Stimulated activated CD8-positive, alpha-beta memory T cell treated with anti-CD3 and anti-CD28 coated beads, Interleukin-7, amount 100 ng/mL, for 24 hours (primary cell): ENCODE data around the gene GRIK4.

Experiments
- DNase-seq: peaks from one replicate; pipeline ENCODE4 v3.0.0-alpha.2; 2020; ENCODE audit warnings: low read depth

GRIK4 gene

DNA sequence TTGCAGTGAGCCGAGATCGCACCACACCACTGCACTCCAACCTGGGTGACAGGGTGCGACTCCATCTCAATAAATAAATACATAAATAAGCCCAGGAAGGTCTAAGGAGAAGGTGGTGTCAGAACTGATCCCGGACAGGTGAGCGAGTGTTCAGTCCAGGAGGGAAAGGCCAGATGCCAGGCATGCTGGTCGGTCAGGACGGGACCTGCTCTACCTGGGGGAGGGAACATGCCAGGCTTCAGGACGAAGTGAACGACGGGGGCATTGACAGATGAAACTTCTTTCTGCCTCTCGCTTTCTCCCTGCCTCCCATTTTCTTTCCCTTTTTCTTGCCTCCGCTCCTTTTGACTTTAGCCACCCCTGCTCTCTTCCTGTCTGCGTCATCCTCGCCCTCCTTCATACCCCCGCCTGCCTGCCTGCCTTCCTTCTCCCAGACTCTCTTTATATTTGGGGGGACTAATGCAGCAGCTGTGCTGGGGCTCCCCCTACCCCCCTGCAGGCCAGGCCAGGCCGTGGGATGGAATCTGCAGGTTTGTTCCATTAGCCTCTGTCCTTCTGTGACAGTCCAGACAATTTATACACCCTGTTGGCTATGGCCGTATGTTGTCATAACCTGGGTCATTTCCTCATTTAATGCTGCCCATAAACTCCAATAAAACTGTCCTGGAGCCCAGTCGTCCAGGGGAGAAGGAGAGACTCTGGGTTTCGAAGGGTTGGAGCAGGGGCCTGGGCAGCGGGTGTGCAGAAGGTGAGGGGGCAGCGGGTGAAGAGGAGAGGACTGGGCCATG, 303.2 kb downstream of the GRIK4 start:
- DNase-seq = no peak

DNA sequence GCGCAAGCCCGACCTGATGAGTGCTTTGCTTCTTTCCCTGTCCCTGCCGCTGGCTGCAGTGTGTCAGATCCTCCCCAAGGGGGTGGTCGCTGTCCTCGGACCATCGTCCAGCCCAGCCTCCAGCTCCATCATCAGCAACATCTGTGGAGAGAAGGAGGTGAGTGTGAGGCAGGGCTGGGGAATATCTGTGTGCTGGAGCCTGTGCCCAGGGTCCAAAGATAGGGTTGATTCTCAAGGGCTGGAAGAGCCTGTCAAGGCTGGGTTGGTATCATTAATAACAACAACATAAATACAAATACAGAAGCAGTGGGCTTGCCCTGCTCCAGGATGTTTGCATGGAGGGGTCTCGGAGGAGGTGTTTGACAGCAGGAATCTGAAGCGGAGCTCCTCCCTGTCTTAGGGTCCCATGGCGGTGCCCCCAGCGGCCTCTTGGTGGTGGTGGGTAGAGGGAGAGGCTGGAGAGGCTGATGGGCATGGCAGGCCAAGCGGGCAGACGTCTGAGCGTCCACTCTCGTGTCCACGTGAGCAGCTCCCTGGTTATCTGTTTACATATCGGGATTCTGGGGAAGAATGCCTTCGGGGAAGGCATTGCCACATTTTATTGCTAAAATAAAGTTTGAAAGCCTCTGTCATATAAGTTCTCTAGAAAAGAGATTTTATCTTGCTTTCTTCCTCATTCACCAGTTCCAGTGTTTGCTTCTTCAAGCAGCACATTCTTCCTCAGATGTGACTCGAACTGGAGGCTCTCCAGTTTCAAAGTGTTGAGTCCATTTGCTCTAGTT, 304.0 kb downstream of the GRIK4 start:
- DNase-seq = no peak

DNA sequence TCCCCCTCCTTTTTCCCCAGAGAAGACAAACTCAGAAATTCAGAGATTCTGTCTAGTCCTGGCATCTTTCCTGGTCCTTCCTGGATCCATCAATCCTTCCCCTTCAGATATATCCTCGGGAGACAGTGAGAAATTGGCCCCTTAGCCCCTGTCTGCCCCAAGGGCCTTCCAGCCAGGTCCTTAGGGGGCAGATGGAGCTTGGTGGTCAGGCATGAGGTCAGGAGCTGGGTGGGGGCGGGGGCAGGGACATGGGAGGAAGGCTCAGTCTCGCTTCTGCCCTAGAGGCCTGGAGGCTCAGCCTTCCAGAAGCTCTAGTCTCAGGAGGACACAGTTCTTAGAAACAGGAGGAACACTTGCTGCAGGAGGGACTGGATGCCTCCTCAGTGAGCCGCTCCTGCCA, 304.6 kb downstream of the GRIK4 start:
- DNase-seq = no peak

DNA sequence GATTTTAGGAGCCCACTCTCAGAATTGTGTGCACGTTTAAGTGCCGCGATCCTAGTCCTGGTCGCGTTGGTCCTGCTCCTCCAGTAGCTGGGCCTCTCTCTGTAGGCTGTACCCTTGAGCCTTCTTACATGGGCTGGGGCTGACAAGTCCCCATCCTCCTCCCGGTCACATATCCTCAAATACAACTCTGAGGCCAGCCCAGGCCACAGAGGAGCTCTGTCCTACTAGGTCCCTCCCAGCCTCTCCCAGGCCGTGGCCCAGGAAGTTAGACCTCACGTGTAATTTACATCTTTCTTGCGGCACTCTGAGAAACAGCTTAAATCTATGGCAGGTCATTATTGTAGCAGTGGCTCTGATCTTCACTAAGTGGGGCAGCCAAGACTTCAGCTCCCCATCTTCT, 305.2 kb downstream of the GRIK4 start:
- no peak for DNase-seq

DNA sequence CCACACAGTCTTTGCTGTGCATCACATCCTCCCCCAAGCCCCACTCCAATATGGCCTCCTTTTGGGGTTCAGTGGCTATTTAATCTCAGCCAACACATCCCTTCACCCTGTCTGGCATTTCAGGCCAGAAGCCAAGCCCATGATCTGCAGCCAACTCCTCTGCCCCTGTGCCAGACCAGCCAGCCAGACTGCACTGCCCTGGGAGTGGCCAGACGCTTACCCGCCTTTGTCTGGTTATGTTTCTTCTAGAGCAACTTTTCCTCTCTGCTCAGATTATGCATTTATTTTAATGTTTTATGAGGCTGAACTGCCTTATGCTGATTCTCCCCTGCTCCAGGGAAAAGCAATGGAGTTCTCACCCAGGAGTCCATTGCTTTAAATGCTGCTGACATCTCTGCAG, 305.6 kb downstream of the GRIK4 start:
- DNase-seq = no peak

DNA sequence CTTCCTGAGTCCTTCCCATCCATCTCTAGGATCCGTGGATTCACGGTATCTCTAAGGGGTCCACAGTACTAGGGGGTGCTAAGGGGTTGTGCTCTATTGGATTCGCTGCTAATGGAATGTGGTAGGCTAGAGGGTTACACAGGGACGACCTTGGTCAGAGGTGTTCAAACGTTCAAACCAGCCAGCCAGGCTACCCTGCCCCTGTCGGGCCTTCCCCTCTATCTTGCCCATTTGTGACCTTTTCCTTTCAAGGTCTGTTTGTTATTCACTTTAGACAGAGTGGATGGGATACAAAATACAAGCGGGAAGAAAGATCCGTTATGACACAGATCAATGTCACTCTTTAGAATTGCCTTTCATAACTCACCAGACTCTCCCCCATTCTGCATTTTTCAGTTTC, 306.5 kb downstream of the GRIK4 start:
- no peak for DNase-seq

DNA sequence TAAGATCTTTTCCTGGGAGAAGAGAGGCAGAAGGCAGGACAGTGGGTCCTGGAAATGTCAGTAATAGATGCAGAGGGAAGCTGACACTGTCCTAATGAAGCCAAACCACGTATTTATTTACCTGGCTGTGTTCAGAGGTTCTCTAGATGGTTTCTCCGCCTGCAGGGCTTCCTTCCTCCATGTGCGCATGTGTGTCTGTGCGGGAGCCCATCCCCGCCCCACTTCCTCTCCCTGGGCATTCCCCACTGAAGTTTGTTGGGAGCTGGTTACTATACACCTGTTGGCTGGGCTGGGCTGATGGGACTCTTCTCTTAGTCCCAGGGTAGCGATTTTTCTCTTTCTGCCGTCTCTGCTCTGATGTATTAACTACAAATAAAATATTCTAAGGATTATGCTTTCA, 307.5 kb downstream of the GRIK4 start:
- DNase-seq = no peak

DNA sequence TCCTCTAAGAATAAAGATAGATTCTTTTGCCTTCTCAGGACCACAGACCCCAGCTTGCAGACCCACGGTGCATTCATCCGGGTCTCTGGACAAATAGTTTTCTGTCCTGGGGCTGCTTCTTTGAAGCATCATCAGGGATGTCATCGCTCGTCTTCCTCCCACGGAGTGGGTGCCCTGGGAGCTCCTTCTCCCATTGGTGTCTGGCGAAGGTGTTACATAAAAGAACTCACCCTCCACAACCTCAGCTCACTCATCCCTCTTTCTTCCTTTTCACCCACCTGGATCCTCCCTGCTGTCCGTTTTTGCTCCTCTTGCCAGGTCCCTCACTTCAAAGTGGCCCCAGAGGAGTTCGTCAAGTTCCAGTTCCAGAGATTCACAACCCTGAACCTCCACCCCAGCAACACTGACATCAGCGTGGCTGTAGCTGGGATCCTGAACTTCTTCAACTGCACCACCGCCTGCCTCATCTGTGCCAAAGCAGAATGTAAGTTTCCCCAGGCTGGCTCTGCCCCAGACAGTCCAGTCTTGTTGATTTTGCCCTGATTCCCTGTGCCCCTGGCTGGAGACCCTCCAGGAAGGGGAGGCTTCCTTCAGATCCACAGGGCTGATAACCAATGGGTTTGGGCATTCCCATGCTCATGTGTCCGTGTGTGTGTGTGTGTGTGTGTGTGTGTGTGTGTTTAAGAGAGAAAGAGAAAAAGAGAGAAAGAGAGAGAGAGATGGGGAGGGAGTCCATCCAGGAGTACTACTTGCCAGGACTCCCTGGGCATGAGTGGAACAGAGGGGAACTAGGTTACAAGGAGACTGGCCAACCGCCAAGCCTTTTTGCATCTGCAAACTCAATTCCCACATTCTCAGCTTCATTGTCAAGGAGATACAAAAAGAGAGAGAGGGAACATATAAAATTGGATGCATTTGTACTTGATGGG, 308.2 kb downstream of the GRIK4 start:
- no peak for DNase-seq

DNA sequence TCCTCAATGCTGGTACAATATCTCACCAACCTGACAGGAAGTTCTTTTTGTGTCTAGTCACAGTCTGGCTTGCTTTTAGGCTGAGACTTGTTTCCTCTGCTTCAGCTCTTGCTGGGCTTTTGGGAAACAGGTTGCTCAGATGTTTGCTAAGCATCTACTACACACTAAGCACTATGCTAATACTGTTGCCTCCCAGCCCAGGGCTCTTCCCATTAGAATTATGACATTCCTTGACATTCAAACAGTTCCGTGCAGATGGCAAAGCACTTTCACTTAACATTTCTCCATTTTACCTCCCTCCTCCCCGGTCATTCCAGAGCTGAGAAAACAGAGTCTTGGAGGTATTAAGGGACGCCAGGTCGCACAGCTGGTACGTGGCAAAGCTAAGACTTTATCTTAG, 311.6 kb downstream of the GRIK4 start:
- DNase-seq = no peak

DNA sequence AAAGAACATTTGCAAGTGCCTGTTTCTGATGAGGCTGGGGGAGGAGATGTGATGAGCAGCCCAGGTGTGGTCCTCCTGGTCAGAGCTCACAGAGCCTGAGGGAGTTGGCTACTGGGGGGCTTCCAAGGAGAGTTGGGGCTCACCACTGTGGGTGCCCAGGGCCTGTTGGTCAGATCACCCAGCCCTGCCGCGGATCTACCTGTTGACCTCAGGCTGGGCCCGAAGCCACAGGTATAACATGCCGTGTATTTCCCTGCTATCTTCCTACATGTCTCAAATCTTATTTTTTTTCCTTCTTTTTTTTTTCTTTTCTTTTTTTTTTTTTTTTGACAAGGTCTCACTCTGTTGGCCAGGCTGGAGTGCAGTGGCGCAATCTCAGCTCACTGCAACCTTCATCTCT, 312.7 kb downstream of the GRIK4 start:
- no peak for DNase-seq

DNA sequence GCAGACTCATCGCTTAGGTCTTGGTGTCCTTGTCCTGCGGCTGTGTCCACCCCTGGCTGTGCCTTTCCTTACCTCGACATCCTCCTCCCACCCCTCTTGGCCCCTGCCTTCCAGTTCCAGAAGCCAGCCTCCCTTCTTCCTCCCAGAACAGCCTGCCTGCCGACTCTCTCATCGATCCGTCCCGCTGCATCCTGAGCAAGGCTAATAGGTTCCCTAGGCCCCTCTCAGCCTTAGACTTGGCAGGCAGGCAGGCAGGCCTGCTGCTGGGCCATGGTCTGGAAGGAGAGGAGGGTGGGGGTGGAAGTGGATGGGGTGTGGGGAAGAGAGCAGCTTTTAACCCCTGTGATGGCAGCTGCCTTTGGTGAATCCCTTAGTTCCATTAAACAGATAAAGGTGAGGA, 315.6 kb downstream of the GRIK4 start:
- DNase-seq = no peak

DNA sequence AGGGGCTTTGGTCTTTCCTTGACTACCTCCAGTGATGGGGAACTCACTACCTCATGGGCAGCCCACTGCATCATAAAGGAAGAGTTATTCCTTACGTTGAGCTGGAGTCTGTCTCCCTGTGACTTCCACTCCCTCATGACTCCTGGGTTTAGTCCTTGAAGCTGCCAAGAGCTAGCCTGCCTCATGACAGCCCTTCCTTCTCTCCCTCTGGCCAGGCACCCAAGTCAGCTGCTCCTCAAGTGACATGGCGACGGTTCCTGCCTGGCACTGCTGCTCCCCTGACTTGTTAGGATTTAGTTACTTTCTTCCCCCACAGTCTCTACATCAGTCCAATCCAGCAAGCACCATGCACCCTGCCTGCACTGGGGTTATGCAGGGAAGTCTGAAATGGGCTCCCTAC, 316.3 kb downstream of the GRIK4 start:
- DNase-seq = no peak

DNA sequence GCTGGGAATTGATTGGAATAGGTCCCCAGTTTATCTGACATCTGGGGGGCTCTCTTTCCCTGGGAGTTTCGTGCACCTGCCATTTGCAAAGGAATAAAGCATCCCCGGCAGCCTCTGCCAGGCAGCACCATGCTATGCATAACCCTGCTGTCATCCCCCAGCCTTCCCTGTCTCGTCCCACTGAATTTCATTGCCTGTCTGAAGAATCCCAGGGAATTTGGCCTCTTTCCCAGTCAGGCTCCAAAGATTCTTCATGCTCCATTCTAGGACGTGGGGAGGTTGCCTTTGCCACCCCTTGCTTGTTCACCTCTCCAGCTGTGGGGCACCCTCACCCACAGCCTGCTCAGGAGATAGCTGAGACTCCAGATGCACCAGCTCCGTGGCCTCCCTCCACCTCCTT, 317.3 kb downstream of the GRIK4 start:
- no peak for DNase-seq

DNA sequence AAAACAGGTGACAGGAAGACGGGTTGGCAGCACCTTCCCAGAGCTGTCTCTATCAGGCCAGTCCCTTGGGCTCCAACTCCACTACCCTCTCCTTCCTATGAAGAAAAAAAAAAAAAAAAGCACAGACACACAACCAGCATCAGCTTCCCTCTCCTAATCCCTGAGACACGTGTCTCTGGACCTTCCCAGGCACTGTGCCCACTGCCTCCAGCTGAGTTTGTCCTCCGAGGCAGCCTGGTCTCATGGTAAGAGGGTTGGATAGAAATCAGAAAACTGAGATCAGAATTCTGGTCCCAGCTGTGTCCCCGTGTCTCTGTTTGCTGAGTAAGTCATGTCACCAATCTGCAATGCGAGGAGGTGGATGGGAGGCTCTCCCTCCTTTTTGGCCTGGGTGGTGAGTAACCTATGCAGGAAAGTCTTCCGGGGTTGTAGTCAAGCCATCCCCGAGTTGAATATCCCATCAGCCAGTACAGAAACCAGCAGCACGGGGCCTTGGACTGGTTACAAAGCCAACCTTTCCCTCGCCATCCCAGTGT, 318.6 kb downstream of the GRIK4 start:
- DNase-seq = no peak

DNA sequence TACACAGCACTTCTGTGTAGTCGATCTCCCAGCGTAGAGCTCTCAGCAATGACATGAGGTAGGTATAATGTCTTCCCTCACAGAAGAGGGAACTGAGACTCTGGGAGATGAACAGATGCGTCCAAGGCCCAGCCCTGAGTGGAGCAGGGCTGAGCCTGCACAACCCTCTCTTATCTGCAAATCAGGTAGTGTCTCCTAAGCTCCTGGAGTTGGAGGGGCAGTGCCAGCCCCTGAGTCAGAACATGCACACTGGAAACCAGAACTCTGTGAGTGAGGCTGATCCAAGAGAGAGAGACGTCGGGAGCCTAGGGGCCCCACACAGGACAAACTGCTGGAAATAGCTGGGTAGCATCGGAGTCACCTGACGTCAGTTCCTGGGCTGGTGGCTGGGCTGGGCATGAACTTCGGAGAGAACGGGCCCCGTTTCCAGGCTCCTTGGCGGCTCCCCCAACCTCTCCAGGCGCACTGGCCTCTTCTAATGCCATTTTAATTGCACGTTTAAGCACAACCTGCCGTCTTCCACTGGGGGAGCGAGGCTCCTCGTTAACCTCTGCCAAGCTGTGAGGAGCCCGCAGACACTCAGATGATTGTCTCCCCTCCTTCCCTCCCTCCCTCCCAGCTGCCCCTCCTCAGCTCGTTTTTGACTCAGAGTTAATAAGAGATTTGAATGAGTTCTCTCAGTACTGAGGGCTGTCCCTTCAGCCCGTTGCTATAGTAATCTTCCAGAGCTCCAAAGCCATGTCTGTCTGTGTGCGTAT, 321.1 kb downstream of the GRIK4 start:
- no peak for DNase-seq

DNA sequence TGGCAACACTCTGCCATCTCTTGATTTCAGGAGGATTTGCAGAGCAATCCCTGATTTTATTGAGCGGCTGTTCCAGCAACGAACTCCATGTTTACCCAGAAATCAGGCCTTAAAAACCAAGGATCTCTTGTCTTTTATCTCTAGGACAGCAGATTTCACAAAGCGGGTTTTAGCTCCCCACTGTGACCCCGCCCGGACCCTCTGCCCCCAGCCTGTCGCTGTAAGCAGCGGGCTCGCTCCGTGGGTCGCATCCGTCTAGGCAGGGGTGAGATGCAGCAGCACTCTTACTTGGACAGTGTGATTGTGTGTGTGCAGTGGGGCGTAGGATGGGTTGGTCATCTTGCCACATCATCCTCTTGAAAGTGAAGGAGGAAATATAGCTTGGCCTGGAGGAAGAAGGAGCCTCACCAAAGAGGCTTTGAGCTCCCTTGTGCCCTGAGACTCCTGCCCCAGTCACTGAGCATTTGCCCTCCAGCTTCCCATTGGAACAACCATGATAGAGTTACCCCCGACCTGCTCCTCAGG, 323.2 kb downstream of the GRIK4 start:
- DNase-seq = no peak

DNA sequence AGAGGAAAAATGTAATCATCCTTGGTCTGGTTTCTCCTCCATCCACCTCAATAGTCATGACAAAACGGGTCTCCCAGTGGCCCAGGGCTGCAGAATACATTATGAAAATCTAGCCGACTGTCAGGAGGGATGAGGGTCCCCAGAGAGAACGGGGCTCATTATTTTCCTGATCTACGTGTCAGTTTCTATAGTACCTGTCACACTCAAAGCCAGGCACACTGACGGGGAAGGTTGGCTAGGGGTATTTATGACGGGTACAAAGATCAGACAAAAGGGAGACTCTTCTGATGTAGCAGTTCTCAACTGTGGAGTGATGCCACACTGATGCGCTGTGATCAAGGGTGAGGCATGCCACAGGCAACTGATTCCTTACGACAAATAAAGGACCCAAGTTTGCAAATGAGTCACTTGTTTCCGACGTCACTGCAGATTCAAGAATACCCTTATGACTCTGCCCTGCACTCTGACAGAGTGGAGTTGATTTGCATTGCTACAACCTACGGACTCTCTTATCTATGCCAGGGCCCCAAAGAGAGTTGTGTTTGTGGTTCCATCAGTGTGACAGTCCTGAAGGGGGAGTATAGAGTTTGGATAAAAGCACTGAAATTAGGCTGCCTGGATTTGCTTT, 324.2 kb downstream of the GRIK4 start:
- DNase-seq = no peak

DNA sequence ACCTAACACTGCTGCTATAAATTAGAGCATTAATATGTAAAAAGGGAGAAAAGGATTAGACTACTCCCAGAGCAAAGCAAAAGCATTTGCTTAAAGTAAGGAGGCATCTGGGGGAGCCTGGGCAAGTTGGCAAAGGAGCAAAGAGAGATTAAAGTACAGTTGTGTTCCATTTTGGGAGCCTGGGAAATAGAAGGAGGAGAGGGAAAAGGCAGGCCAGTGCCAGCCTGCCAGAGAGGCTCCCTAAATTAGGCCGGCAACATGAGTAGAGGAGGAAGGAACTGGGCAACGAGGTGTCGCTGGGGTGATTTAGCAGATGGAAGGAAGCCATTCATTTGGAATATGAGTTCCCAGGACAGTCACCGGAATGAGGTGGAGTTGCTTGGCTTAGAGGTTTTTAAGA, 326.1 kb downstream of the GRIK4 start:
- DNase-seq = no peak

DNA sequence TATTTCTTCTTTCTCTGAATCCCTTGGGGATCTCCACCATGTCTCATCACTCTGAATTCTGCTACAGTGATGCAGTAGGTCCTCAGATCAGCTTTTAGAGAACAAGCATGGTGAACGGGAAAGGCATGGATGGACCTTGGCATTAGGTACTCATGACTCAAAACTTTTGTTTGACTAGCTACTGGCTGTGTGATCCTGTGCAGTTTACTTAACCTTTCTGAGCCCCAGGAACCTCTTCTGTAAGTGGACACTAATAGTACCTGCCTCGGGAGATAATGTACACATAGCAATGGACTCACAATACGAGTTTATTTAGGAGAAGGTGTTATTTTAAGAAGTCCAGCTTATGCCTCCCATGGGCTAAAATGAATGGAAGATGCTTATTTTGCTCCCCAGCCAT, 327.7 kb downstream of the GRIK4 start:
- DNase-seq = no peak

DNA sequence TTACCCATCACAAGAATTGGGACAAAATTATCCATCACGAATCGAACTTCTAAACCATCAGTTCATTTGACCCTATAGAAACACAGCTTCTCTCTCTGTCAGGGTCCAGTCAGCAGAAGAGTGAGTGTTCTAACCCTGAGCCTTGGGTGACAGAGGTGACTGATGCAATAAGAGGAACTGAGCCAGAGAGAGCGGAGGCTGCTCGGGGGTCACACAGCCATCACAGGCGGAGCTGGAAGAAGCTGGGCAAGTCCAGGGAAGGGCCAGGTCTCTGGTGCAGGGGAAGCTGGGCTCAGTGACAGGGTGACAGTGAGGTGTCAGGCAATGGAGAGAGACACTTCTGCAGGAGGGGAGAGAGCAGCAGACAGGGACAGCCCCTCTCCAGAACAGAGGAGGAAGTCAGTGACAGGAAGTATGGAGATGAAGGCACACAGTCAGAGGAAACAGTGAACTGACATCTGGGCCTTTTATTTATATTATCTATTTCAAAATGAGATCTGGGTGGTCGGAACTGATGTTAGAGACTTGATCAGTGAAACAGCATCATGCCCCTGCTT, 328.4 kb downstream of the GRIK4 start:
- DNase-seq = no peak

DNA sequence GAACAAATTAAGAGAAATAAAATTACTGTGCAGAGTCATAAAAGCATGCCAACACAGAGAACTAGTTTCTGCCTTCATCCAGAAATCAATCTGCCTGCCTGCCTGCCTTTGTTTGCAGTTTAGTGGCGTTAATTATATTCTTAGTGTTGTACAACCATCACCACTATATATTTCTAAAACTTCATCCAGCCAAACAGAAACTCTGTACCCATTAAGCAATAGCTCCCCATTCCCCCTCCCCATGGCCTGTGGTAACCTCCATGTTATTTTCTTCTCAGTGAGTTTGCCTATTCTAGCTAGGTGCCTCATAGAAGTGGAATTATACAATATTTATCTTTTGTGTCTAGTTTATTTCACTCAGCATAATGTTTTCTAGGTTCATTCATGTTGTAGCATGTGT, 329.1 kb downstream of the GRIK4 start:
- DNase-seq = no peak
